Upper lobe of right lung (tissue), 1 donor: ENCODE measurements around the gene ZNF146. TPM values are rescaled to one million over a fixed set of nuclear protein-coding genes. Genes with fewer than 3 reads are reported as not detected.
"Not testable (repeated sequence)": the region's sequence is repeated elsewhere in the genome, so short reads cannot be mapped to it uniquely, and the experiment has no call there.

Experiments
- ATAC-seq: fragments of 200-7000 bp; cut with Tn5 transposase; one replicate; pipeline ENCODE4 v1.9.1; 2020; ENCODE audit warnings: mild to moderate bottlenecking, moderate library complexity
- DNase-seq: peaks from one replicate; pipeline ENCODE4 v3.0.0-alpha.2; 2020
- H3K27ac ChIP-seq: fragments of 200-600 bp; one replicate; pipeline ENCODE4 v1.8.0; 2022
- H3K27me3 ChIP-seq: fragments of 200-600 bp; one replicate; pipeline ENCODE4 v1.8.0; 2022; ENCODE audit warnings: mild to moderate bottlenecking
- H3K36me3 ChIP-seq: fragments of 200-600 bp; one replicate; pipeline ENCODE4 v1.8.0; 2022
- H3K4me1 ChIP-seq: fragments of 200-600 bp; one replicate; pipeline ENCODE4 v1.8.0; 2022
- H3K4me3 ChIP-seq: fragments of 200-600 bp; one replicate; pipeline ENCODE4 v1.8.0; 2022; ENCODE audit warnings: mild to moderate bottlenecking
- H3K9me3 ChIP-seq: fragments of 200-600 bp; one replicate; pipeline ENCODE4 v1.8.0; 2022
- intact Hi-C: fragments of 100-400 bp; cut with DNase I; formaldehyde crosslinking; loops from one replicate; pipeline ENCODE4 v1.11.0; 2022
- total RNA-seq: library from RNA; stranded (reverse); fragmentation: NEBNext Ultra II Directional; extraction: Animal tissue kit (Norgen Biotek cat#: 25700); gene quantifications from one replicate; pipeline ENCODE4 v1.2.1, GENCODE V29; 2021
- TF ChIP-seq, protein P1 (sequence below): fragments of 200-600 bp; IDR thresholded peaks from one replicate; pipeline ENCODE4 v1.8.0; 2022; ENCODE audit warnings: antibody characterized with exemption
- donor health status: DM: no; HTN: yes; CAD: no; lungs with severe emphysema.

ZNF146 gene
- total RNA-seq, 1 donor from 2014 or later: 41.2 TPM

DNA sequence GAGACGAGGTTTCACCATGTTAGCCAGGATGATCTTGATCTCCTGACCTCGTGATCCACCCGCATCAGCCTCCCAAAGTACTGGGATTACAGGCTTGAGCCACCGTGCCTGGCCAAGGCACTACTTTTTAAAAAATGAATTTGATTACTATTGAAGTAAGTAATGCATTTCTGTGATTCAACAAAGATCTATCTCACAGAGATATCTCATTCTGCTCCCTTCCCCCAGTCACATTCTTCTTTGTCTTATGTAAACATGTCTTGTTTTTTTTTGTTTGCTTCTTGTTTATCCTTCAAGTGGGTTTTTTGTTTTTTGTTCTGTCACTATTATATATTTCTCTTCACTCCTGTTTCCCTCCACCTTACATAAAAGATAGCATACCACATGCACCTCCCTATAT, 6.6 kb downstream of the ZNF146 start:
- Histone ChIP-seq H3K4me3 (no peak overlapping the region), H3K27me3 (no peaks in the 10 kb centered on the region), H3K27ac (no peak overlapping the region), H3K36me3 (peaks cover 46% of the 10 kb centered on the region), H3K4me1 (peaks cover 20% of the 10 kb centered on the region), H3K9me3 (no peaks in the 10 kb centered on the region)
- DNase-seq (no peak), ATAC-seq (no peak)
- TF ChIP-seq, protein P1, sequence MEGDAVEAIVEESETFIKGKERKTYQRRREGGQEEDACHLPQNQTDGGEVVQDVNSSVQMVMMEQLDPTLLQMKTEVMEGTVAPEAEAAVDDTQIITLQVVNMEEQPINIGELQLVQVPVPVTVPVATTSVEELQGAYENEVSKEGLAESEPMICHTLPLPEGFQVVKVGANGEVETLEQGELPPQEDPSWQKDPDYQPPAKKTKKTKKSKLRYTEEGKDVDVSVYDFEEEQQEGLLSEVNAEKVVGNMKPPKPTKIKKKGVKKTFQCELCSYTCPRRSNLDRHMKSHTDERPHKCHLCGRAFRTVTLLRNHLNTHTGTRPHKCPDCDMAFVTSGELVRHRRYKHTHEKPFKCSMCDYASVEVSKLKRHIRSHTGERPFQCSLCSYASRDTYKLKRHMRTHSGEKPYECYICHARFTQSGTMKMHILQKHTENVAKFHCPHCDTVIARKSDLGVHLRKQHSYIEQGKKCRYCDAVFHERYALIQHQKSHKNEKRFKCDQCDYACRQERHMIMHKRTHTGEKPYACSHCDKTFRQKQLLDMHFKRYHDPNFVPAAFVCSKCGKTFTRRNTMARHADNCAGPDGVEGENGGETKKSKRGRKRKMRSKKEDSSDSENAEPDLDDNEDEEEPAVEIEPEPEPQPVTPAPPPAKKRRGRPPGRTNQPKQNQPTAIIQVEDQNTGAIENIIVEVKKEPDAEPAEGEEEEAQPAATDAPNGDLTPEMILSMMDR: no peak
- intact Hi-C loops: no loop called here

DNA sequence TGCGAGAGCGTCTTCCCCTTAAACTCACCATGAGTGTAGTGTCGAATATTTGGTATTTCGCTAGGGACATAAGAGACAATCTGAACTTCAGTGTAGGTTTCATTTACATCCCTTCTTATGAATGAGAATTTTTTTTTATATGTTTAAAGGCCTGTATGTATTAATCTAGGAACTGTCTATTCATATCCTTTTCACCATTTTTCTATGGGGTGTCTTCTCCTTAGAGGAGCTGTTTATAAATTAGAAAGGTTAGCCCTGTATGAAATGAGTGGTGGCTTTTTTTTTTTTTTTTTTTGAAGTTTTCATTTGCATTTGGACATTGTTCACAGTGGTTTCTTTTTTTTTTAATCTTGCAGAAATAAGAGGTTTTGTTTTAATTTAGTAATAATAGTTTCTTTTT, 7.6 kb downstream of the ZNF146 start:
- DNase-seq: no peak
- H3K27ac ChIP-seq: no peak overlapping the region
- H3K4me1 ChIP-seq: peaks cover 17% of the 10 kb centered on the region
- H3K27me3 ChIP-seq: no peaks in the 10 kb centered on the region
- TF ChIP-seq, protein P1: no peak
- H3K36me3 ChIP-seq: peaks cover 56% of the 10 kb centered on the region
- H3K4me3 ChIP-seq: no peak overlapping the region
- no peak for ATAC-seq
- H3K9me3 ChIP-seq: no peaks in the 10 kb centered on the region
- intact Hi-C loops: no loop called here

DNA sequence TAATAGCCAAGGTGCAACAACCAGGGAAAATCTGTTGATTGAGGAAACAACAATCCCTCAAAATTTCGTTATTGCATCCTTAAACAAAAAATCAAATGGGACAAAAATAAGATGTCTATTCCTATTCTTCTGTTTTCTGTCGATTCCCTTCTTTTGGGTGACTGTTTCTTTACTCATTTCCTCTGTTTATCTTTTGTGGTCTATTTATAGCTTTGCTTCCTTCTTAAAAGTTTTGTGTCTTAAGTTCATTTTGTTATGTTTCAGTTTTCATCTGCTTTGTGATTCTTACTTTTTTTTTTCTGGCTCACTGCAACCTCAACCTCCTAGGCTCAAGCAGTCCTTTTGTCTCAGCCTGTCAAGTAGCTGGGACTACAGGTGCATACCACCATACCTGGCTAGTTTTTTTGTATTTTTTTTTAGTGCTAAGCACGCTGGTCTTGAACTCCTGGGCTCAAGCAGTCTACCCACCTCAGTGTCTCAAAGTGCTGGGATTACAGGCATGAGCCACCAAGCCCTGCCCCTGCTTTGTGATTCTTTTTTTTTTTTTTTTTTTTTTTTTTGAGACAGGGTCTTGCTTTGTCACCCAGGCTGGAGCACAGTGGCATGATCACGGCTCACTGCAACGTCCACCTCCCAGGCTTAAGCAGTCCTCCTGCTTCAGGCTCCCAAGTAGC, 10.4 kb downstream of the ZNF146 start:
- Histone ChIP-seq H3K9me3 (peaks cover 5% of the 10 kb centered on the region), H3K36me3 (peaks cover 75% of the 10 kb centered on the region), H3K27me3 (no peaks in the 10 kb centered on the region), H3K27ac (no peak overlapping the region), H3K4me1 (peaks cover 17% of the 10 kb centered on the region), H3K4me3 (no peak overlapping the region)
- TF ChIP-seq, protein P1: no peak
- intact Hi-C loops: no loop called here
- DNase-seq: no peak
- no peak for ATAC-seq

DNA sequence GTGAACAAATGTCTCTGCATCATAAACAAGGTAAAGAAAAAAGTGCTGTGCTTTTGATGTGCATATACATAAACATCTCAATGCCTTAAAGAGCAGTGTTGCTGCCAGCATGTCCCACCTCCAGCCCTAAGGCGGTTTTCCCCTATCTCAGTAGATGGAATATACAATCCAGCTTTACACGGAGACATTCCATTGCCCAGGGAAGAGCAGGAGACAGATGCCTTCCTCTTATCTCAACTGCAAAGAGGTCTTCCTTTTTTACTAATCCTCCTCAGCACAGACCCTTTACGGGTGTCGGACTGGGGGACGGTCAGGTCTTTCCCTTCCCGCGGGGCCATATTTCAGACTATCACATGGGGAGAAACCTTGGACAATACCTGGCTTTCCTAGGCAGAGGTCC, 18.7 kb downstream of the ZNF146 start:
- H3K27ac ChIP-seq, DNase-seq, H3K27me3 ChIP-seq, H3K4me1 ChIP-seq, intact Hi-C loops, ATAC-seq, H3K4me3 ChIP-seq: not testable (repeated sequence)
- Histone ChIP-seq H3K9me3 (peaks cover 28% of the 10 kb centered on the region), H3K36me3 (peaks cover 87% of the 10 kb centered on the region)

DNA sequence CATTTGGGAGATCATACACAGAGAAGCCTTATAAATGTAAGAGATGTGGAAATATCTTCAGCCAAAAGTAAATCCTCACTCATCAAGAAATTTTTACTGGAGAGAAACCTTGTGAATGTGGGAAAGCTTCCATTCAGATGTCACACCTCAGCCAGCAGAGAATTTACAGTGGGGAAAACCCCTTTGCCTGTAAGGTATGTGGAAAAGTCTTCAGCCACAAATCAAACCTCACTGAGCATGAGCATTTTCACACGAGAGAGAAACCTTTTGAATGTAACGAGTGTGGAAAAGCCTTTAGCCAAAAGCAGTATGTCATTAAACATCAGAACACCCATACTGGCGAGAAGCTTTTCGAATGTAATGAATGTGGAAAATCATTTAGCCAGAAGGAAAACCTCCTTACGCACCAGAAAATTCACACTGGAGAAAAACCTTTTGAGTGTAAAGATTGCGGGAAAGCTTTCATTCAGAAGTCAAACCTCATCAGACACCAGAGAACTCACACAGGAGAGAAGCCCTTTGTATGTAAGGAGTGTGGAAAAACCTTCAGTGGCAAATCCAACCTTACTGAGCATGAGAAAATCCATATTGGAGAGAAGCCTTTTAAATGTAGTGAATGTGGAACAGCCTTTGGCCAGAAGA, 21.5 kb downstream of the ZNF146 start:
- TF ChIP-seq, protein P1: no peak

DNA sequence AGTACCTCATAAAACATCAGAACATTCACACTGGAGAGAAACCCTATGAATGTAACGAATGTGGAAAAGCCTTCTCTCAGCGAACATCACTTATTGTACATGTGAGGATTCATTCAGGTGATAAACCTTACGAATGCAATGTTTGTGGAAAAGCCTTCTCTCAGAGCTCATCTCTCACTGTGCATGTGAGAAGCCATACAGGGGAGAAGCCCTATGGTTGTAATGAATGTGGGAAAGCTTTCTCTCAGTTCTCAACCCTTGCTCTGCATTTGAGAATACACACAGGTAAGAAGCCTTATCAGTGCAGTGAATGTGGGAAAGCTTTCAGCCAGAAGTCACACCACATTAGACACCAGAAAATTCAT, 22.0 kb downstream of the ZNF146 start:
- H3K4me3 ChIP-seq: no peak overlapping the region
- ATAC-seq: no peak
- no peaks in the 10 kb centered on the region for H3K4me1 ChIP-seq
- peaks cover 31% of the 10 kb centered on the region for H3K9me3 ChIP-seq
- TF ChIP-seq, protein P1: no peak
- H3K27me3 ChIP-seq: no peaks in the 10 kb centered on the region
- H3K36me3 ChIP-seq: peaks cover 54% of the 10 kb centered on the region
- DNase-seq: no peak
- no peak overlapping the region for H3K27ac ChIP-seq
- intact Hi-C loops: no loop called here

More for the DNA sequence above, 21.5 kb downstream of the ZNF146 start:
- H3K4me1 ChIP-seq: no peaks in the 10 kb centered on the region
- ATAC-seq: no peak
- peaks cover 31% of the 10 kb centered on the region for H3K9me3 ChIP-seq
- H3K27me3 ChIP-seq: no peaks in the 10 kb centered on the region
- intact Hi-C loops: no loop called here
- H3K36me3 ChIP-seq: peaks cover 59% of the 10 kb centered on the region
- H3K27ac ChIP-seq: no peak overlapping the region
- H3K4me3 ChIP-seq: no peak overlapping the region
- DNase-seq: no peak
